Fibroblast of lung (primary cell): ENCODE measurements around the gene SLC8A2. TPM values are rescaled to one million over a fixed set of nuclear protein-coding genes. Genes with fewer than 3 reads are reported as not detected.

Experiments
- DNase-seq, 2 donors: peaks; one replicate each; pipeline versions ENCODE4 v3.0.0 to v3.0.0-alpha.2; 2010; ENCODE audit warnings: low read depth in 2 of 2
- H2AFZ ChIP-seq: 2 replicates; pipeline ENCODE4 v1.5.1; 2012; ENCODE audit warnings: low read length, control low read depth, inconsistent platforms
- H3K27ac ChIP-seq: 2 replicates; pipeline ENCODE4 v1.5.1; 2011; ENCODE audit warnings: low read length, control low read depth; ENCODE audit not compliant: insufficient read depth
- H3K27me3 ChIP-seq: 2 replicates; pipeline ENCODE4 v1.5.1; 2011; ENCODE audit warnings: mild to moderate bottlenecking, low read length; ENCODE audit not compliant: control insufficient read depth, insufficient read depth
- H3K36me3 ChIP-seq: 2 replicates; pipeline ENCODE4 v1.5.1; 2011; ENCODE audit warnings: low read length; ENCODE audit not compliant: control insufficient read depth, insufficient read depth
- H3K4me1 ChIP-seq: 2 replicates; pipeline ENCODE4 v1.5.1; 2011; ENCODE audit warnings: low read length; ENCODE audit not compliant: control insufficient read depth, insufficient read depth; ENCODE audit errors: extremely low read depth
- H3K4me2 ChIP-seq: 2 replicates; pipeline ENCODE4 v1.5.1; 2011; ENCODE audit warnings: low read length, control low read depth; ENCODE audit not compliant: insufficient read depth; ENCODE audit errors: extremely low read depth
- H3K4me3 ChIP-seq, 4 experiments: fragments of 200-600 bp in 1 of 4; sonication (generic) in 1 of 4; replicated peaks in 1 of 4; 2 replicates each; pipeline ENCODE4 v1.5.1; 2011 to 2016; ENCODE audit warnings: low read length in 4 of 4, low read depth in 3 of 4, mild to moderate bottlenecking in 3 of 4, control low read depth in 2 of 4, inconsistent platforms in 1 of 4, mixed read lengths in 1 of 4; ENCODE audit not compliant: insufficient read depth in 1 of 4; ENCODE audit errors: control extremely low read depth in 1 of 4
- H3K79me2 ChIP-seq: 2 replicates; pipeline ENCODE4 v1.5.1; 2012; ENCODE audit warnings: mild to moderate bottlenecking, low read length, inconsistent platforms; ENCODE audit not compliant: control insufficient read depth, insufficient read depth
- H3K9ac ChIP-seq: 2 replicates; pipeline ENCODE4 v1.5.1; 2011; ENCODE audit warnings: mild to moderate bottlenecking, low read length, control low read depth; ENCODE audit not compliant: insufficient read depth
- H3K9me3 ChIP-seq: 2 replicates; pipeline ENCODE4 v1.5.1; 2012; ENCODE audit warnings: low read depth, low read length; ENCODE audit not compliant: control insufficient read depth, insufficient read depth
- H4K20me1 ChIP-seq: 2 replicates; pipeline ENCODE4 v1.5.1; 2011; ENCODE audit warnings: low read length; ENCODE audit not compliant: control insufficient read depth, insufficient read depth; ENCODE audit errors: extremely low read depth
- CTCF ChIP-seq, 2 donors: IDR thresholded peaks in 1 of 2; conservative IDR thresholded peaks in 1 of 2; 1 replicate in 1 of 2; 2 replicates in 1 of 2; pipeline ENCODE4 v1.5.1; 2011 to 2012; ENCODE audit warnings: low read length in 2 of 2, control low read depth in 1 of 2, inconsistent platforms in 1 of 2, low read depth in 1 of 2, mild to moderate bottlenecking in 1 of 2
- EZH2 ChIP-seq: IDR thresholded peaks from 2 replicates; pipeline ENCODE4 v1.5.1; 2012; ENCODE audit warnings: low read length, control low read depth, mild to moderate bottlenecking; ENCODE audit errors: missing control alignments
- polyA plus RNA-seq, 2 donors: library from polyadenylated mRNA; depleted of rRNA in 1 of 2; stranded (reverse) in 1 of 2; unstranded in 1 of 2; fragments of >200 nt; gene quantifications; 2 replicates each; pipeline ENCODE4 v1.2.1, GENCODE V29; 2011 to 2012; ENCODE audit warnings: missing spikeins in 1 of 2
- total RNA-seq: library from RNA; depleted of rRNA; stranded (reverse); fragments of >200 nt; gene quantifications from 2 replicates; pipeline ENCODE4 v1.2.1, GENCODE V29; 2014

The SLC8A2 gene
- total and polyA plus RNA-seq, 2 donors (not counting 1 experiment from before 2014, with no cell fraction given), result under 0.01 TPM; not detected in 1

- H3K36me3 ChIP-seq, result peaks cover 30% of the 10 kb centered on the region
- no peak for DNase-seq
- no peaks in the 10 kb centered on the region for H3K79me2 ChIP-seq
- no peak for TF ChIP-seq CTCF (conservative IDR thresholded peaks at IDR 0.05 in 1 of 2, IDR thresholded peaks at IDR 0.05 in 1 of 2; ENCODE audit: low read depth in 1 of 2, low read length in 2 of 2)
- TF ChIP-seq EZH2, result no peak
- H2AFZ ChIP-seq, result no peak overlapping the region
- H4K20me1 ChIP-seq, result no peaks in the 10 kb centered on the region
- no peak overlapping the region for H3K27ac ChIP-seq
- no peak overlapping the region for H3K9ac ChIP-seq
- H3K27me3 ChIP-seq, result no peaks in the 10 kb centered on the region
- no peaks in the 10 kb centered on the region for H3K4me1 ChIP-seq
- no peaks in the 10 kb centered on the region for H3K9me3 ChIP-seq
- no peak overlapping the region for H3K4me2 ChIP-seq
- no peak overlapping the region for H3K4me3 ChIP-seq
Measured at GRCh38 chr19:47494729-47495128, 23.0 kb upstream of the SLC8A2 start.

- no peak overlapping the region for H2AFZ ChIP-seq
- H3K9ac ChIP-seq, result no peak overlapping the region
- no peak overlapping the region for H3K27ac ChIP-seq
- H4K20me1 ChIP-seq, result no peaks in the 10 kb centered on the region
- H3K27me3 ChIP-seq, result no peaks in the 10 kb centered on the region
- no peak for DNase-seq
- no peaks in the 10 kb centered on the region for H3K79me2 ChIP-seq
- no peaks in the 10 kb centered on the region for H3K4me1 ChIP-seq
- no peak overlapping the region for H3K4me2 ChIP-seq
- H3K4me3 ChIP-seq, result no peak overlapping the region
- H3K9me3 ChIP-seq, result no peaks in the 10 kb centered on the region
- no peak for TF ChIP-seq EZH2
- no peak for TF ChIP-seq CTCF (conservative IDR thresholded peaks at IDR 0.05 in 1 of 2, IDR thresholded peaks at IDR 0.05 in 1 of 2; ENCODE audit: low read depth in 1 of 2, low read length in 2 of 2)
- peaks cover 30% of the 10 kb centered on the region for H3K36me3 ChIP-seq
Measured at GRCh38 chr19:47494211-47494547, 22.5 kb upstream of the SLC8A2 start.

GRCh38 chr19:47493378-47494210 is 21.9 kb upstream of the SLC8A2 start:
- Histone ChIP-seq H3K79me2 (no peaks in the 10 kb centered on the region), H2AFZ (no peak overlapping the region), H4K20me1 (no peaks in the 10 kb centered on the region), H3K4me2 (no peak overlapping the region), H3K27me3 (no peaks in the 10 kb centered on the region), H3K4me3 (no peak overlapping the region), H3K9ac (no peak overlapping the region), H3K4me1 (no peaks in the 10 kb centered on the region), H3K27ac (no peak overlapping the region), H3K36me3 (peaks cover 28% of the 10 kb centered on the region), H3K9me3 (no peaks in the 10 kb centered on the region)
- TF ChIP-seq EZH2, result no peak
- no peak for TF ChIP-seq CTCF (conservative IDR thresholded peaks at IDR 0.05 in 1 of 2, IDR thresholded peaks at IDR 0.05 in 1 of 2; ENCODE audit: low read depth in 1 of 2, low read length in 2 of 2)
- no peak for DNase-seq
